GM10248 (cell line): ENCODE results near the gene PDLIM1.
A peak's percentile ranks its signal among the peaks of the same experiment; 100 is the strongest.

Experiments used
- CTCF ChIA-PET: fragments of 300-600 bp; sonication (Branson Sonifier 250); formaldehyde crosslinking; extraction: SDS; loops from one replicate; lab custom pipeline; 2021; ENCODE audit warnings: antibody characterized with exemption; lab: Yijun Ruan, JAX
- POLR2A ChIA-PET: fragments of 350-650 bp; sonication (Branson Sonifier 250); formaldehyde crosslinking; extraction: SDS; loops from one replicate; lab custom pipeline; 2020; ENCODE audit warnings: antibody characterized with exemption; lab: Yijun Ruan, JAX
- DNase-seq: peaks from one replicate; pipeline ENCODE4 v3.0.0; 2012; ENCODE audit errors: extremely low spot score
- TF ChIP-seq, protein P1 (sequence below): IDR thresholded peaks from 2 replicates; pipeline ENCODE4 v1.5.1; 2012; ENCODE audit warnings: mild to moderate bottlenecking, low read depth; ENCODE audit errors: extremely low read depth, missing control alignments, control extremely low read depth

Gene PDLIM1

DNA sequence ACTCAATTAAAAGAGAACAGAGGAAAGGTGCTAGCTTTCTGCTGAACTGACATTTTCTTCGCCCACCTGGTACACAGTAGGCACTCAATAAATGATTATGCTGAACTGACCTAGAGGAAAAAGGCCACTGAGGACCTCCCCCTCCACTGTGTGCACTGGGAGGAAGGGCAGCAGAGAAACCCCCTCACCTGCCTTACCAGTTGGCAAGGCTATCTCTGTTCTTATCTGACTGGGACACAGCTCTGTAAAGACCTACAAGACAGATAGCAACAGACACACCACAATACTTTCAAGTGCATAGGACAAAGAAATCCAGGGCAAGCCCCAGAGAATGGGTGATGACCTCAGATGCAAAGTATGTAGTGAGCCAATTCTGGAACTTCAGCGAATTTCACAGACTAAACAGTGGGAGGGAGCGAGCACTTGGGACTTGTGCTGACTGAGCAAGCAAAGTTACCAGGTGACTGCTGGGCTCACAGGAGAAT is 30.4 kb downstream of the PDLIM1 start:
- CTCF ChIA-PET: interaction anchor here (1.0 to 6.5 kb wide), 10 partner anchors 8 to 114 kb away, joined by 3 to 57 read pairs (median 4); no protein-coding TSS in a partner anchor
- POLR2A ChIA-PET: interaction anchor here (1.5 kb wide), 1 partner anchor 37 kb away, joined by 4 read pairs; no protein-coding TSS in a partner anchor
- peak; percentile 38 for DNase-seq
- TF ChIP-seq, protein P1, sequence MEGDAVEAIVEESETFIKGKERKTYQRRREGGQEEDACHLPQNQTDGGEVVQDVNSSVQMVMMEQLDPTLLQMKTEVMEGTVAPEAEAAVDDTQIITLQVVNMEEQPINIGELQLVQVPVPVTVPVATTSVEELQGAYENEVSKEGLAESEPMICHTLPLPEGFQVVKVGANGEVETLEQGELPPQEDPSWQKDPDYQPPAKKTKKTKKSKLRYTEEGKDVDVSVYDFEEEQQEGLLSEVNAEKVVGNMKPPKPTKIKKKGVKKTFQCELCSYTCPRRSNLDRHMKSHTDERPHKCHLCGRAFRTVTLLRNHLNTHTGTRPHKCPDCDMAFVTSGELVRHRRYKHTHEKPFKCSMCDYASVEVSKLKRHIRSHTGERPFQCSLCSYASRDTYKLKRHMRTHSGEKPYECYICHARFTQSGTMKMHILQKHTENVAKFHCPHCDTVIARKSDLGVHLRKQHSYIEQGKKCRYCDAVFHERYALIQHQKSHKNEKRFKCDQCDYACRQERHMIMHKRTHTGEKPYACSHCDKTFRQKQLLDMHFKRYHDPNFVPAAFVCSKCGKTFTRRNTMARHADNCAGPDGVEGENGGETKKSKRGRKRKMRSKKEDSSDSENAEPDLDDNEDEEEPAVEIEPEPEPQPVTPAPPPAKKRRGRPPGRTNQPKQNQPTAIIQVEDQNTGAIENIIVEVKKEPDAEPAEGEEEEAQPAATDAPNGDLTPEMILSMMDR: no peak

DNA sequence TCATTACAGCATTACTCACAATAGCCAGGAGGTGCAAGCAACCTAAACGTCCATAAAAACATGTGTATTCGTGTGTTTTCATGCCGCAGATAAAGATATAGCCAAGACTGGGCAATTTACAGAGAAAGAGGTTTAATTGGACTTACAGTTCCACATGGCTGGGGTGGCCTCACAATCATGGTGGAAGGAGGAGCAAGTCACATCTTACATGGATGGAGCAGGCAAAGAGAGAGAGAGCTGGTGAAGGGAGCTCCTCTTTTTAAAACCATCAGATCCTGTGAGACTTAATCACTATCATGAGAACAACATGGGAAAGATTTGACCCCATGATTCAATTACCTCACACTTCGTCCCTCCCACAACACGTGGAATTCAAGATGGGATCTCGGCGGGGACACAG is 33.0 kb downstream of the PDLIM1 start:
- POLR2A ChIA-PET: no interaction called here
- TF ChIP-seq, protein P1: no peak
- CTCF ChIA-PET: interaction anchor here (1.2 to 6.5 kb wide), 3 partner anchors 11 to 102 kb away, joined by 3 to 57 read pairs (median 24); no protein-coding TSS in a partner anchor
- no peak for DNase-seq

DNA sequence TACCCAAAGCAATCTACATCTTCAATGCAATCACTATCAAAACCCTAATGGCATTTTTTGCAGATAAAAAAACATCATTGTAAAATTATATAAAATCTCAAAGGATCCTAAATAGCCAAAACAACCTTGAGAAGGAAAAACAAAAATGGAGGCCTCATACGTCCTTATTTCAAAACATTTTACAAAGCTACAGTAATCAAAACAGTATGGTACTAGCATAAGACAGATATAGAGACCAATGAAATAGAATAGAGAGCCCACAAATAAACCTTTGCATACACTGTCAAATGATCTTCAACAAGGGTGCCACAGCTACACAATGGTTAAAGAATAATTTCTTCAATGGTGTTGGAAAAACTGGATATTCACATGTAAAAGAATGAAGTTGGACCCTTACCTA is 34.5 kb downstream of the PDLIM1 start:
- CTCF ChIA-PET: interaction anchor here (0.6 to 6.5 kb wide), 3 partner anchors 10 to 118 kb away, joined by 3 to 57 read pairs (median 24); no protein-coding TSS in a partner anchor

DNA sequence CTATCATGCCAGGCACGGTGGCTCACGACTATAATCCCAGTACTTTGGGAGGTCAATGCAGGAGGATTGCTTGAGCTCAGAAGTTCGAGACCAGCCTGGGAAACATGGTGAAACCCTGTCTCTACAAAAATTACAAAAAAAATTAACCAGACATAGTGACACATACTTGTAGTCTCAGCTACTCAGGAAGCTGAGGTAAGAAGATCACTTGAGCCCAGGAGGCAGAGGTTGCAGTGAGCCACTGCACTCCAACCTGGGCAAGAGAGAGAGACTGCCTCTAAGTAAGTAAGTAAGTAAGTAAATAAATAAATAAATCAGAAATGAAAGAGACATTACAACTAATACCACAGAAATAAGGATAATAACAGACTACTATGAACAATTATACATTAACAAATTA is 36.2 kb downstream of the PDLIM1 start:
- TF ChIP-seq, protein P1: no peak
- POLR2A ChIA-PET: no interaction called here
- no peak for DNase-seq
- CTCF ChIA-PET: interaction anchor here (0.9 to 5.8 kb wide), 6 partner anchors 9 to 107 kb away, joined by 3 to 24 read pairs (median 4); no protein-coding TSS in a partner anchor

More for the DNA sequence above, 34.5 kb downstream of the PDLIM1 start:
- TF ChIP-seq, protein P1: no peak
- POLR2A ChIA-PET: no interaction called here
- no peak for DNase-seq

DNA sequence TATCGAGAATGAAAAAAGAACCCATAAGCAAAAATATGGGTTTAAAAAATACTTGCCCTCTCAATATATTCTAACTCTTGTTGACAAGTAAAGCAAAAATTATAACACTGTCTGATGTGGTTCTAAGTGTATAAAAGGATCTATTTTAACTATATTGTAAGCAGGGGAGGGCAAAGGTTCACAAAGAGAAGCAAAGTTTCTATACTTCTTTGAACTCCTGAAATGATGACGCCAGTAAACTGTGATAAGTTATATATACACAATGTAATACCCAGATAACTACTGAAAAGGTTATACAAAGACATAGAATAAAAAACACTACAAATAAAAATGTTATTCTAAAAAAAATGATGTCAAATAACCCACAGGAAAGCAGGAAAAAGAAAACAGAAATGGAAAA is 37.1 kb downstream of the PDLIM1 start:
- POLR2A ChIA-PET: no interaction called here
- no peak for DNase-seq
- TF ChIP-seq, protein P1: no peak
- CTCF ChIA-PET: interaction anchor here (0.9 to 5.8 kb wide), 4 partner anchors 11 to 108 kb away, joined by 3 to 24 read pairs (median 4); no protein-coding TSS in a partner anchor

DNA sequence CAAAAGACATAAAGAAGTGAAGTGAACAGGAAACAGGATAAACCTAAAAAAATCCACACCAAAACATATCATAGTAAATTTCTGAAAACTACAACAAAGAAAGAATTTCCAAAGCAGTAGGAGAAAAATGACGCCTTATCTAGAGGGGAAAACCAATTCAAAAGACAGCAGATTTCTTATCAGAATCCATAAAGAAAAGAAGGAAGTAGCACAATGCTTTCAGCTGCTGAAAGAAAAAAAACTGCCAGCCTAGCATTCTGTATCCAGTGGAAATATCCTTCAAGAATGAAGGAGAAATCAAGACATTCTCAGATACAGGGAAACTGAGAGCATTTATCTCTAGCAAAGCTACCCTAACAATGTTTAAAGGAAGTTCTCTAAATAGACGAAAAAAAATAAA is 37.8 kb downstream of the PDLIM1 start:
- TF ChIP-seq, protein P1: no peak
- POLR2A ChIA-PET: no interaction called here
- CTCF ChIA-PET: interaction anchor here (5.8 kb wide), 1 partner anchor 11 kb away, joined by 24 read pairs; no protein-coding TSS in a partner anchor
- no peak for DNase-seq
